T1000 (cell line): Measurements from ENCODE around the gene DDRGK1.

Source experiments
- DNase-seq: peaks from one replicate; lab custom pipeline; 2025; ENCODE audit warnings: mixed read lengths; lab: John Stamatoyannopoulos, UW

Gene DDRGK1

GRCh38 chr20:3204124-3204794 lies at the start of gene DDRGK1:
Gene DDRGK1, minus strand, starts transcription at chr20:3204682. Its CDS starts 55 bp downstream, at chr20:3204627.
- DNase-seq: peak; percentile 84

GRCh38 chr20:3251806-3252205 lies 47.3 kb upstream of the DDRGK1 start:
- DNase-seq: no peak

GRCh38 chr20:3250091-3250504 lies 45.6 kb upstream of the DDRGK1 start:
- no peak for DNase-seq

GRCh38 chr20:3248993-3249347 lies 44.5 kb upstream of the DDRGK1 start:
- DNase-seq: no peak

DNA sequence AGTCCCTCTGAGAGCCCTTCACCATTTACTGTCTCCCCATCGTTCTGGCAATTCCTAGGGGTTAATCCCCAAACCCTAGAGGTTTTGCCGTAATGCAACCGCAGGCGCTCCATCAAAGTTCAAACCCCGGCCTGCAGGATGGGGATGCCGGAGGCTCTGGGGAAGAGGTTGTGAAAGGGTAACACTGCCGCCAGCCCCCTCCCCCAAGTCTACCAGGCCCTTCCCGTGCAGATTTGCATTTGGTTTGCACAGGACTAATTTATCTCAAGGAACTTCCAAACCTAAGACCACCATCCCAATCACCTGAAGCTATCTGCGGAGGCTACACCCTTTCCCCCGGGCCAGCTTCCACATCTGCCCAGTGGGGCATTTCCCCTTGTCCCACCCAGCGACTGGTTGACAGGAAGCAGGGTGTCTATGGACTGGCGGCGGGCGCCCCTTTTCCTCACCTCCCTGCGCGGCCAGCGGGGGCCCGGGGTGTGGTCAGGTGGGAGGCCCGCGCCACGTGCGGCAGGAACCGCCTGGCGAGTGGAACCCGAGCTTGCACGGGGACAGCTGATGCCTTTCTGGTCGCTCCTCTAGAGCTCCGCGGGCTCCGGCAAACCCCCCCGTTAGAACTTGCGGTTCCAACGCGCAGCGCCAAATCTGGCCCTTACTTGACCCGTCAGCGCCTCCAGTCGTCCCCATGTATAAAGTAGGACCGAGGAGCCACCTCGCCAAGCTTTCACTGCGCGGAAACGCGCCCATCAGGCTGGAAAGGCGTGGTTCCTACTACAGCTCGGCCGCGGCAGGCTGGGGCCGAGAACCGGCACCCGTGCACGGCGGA lies 43.9 kb upstream of the DDRGK1 start:
- DNase-seq: no peak

DNA sequence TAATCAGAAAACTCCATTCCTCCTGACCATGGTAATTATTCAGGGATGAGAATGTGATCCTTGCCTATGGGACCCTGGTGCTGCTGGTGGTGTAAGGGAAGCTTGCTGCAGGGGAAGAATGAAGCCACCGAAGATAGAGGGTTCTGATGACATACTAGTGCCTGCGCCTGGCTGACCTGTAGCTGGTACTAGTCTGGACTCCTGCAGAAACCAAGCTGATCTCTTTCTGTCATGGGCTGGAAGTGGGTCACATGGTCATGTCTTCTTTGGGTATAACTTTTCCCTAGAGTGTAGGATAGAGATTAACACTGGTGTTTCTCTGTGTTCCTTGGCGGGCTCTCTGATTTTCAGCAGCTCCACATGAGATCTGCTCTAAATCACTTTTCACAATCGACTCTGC lies 43.2 kb upstream of the DDRGK1 start:
- no peak for DNase-seq

- DNase-seq: no peak
Observed at GRCh38 chr20:3246682-3247081, 42.2 kb upstream of the DDRGK1 start.

DNA sequence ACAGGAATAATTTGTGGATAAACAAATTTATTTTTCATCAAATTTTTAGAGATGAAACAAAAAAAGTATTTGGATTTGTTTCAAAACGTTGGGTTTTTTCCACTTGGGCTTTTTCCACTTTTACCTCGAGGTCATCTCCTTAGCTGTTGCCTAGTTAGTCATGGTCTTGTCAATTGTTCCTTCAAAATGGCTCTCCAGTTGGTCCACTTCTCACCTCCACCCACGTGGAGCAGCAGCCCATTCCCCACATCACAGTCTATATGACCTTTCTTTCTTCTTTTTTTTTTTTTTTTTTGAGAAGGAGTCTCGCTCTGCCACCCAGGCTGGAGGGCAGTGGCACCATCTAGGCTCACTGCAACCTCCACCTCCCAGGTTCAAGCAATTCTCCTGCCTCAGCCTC lies 41.2 kb upstream of the DDRGK1 start:
- no peak for DNase-seq

DNA sequence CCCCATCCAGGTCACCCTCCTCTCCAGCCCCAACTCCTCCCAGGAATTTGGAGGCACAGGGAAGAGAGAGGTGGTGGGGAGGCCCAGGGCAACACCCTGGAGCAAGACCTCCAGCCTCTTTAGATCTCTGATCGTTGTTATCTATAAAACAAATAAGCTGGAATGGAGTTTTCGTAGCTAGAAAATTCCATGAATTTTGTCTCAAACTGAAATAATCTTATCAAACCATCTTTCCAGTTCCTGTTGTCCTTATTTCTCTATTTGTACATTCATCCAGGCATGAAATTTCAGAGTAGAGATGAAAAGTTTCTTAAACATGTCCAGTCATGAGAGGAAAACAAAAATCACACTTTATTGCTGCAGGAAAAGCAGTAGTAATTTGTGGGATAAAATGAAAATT lies 40.7 kb upstream of the DDRGK1 start:
- DNase-seq: no peak

GRCh38 chr20:3244613-3245012 lies 40.1 kb upstream of the DDRGK1 start:
- DNase-seq: no peak

GRCh38 chr20:3243718-3244358 lies 39.4 kb upstream of the DDRGK1 start:
- no peak for DNase-seq

DNA sequence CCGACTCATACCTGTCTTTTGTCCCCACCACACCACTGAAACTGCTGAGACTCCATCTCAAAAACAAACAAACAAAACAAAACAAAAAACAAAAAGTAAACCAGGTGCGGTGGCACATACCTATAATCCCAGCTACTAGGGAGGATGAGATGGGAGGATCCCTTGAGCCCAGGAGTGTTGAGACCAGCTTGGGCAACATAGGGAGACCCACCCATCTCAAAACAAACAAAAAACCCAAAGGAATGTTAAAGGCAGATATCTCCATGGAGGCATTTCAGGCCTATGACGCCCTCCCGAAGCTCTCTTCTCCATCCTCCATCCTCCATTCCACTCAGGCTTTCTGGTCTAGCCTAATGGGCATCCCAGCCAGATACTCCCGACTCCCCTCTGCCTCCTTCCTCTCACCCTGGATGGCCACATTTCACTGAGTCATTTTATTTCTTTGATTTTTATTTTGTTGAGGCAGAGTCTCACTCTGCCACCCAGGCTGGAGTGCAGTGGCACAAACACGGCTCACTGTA lies 37.8 kb upstream of the DDRGK1 start:
- DNase-seq: no peak

DNA sequence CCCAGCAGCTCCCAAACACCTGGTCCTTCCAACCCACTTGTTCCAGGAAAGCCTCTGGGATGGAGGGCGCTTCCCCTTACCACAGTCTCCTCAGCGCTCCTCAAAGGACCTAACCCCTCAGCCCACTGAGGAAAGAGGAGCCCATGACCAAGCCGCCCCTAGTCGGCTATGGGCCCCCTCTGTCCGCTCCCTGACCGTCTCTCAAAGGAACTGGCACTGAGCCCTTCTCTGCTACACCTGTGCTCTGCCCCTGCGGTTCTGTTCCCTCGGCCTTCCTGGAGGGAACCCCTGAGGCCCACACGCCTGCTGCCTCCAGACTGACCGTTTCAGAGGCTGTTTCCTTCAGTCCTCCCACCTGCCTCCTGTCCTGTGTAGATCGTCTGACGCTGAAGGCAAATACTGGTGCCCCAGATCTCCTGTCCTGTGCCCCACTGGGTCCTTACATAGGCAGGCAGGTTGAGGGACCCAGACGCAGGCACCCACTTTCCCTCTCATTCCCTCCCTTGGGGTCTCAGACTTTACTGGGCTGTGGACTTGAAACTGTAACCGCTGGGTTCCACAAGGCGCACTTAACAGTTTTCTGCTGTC lies 36.4 kb upstream of the DDRGK1 start:
- no peak for DNase-seq

DNA sequence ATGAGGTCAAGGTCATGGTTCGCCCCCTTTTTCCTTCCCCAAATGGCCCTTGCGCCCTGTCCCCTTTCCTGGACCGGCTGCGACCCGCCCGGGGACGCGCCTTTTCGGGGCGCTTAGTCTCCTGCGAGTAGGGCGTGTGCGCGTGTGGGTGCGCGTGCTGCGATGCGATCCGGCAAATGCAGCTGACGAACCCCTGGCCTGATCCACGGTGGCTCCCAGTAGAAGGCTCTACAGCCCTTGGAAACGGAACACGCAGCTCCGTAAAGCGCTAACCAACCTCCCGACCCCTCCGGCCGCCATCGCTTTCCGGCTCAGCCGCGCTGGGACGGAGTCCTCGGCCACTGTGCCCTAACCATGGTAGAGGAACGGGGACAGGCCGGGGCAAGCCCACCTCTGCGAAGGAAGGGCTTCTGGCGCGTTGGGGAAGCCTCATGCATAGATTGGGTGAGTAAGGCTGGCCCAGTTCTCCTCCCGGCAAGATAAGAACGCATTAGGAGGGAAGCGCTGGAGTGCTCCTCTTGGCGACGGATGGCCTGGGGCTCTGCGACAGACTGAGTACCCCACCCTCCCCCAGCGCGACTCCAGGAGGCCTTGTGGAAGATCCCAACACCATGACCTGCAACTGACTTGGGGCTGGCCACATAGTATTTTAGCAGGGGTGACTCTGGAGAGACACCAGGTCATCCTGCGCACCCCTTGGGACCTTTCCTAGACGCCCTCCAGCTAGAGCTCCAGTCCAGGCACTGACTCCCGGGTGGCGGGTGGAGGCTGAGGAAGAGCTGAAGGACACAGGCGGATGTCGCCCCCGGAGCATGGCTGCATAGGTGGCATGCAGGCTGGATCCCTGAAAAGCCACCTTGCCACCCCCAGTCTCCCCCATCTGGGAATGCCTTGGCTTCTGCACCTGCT lies 35.6 kb upstream of the DDRGK1 start:
- DNase-seq: no peak

DNA sequence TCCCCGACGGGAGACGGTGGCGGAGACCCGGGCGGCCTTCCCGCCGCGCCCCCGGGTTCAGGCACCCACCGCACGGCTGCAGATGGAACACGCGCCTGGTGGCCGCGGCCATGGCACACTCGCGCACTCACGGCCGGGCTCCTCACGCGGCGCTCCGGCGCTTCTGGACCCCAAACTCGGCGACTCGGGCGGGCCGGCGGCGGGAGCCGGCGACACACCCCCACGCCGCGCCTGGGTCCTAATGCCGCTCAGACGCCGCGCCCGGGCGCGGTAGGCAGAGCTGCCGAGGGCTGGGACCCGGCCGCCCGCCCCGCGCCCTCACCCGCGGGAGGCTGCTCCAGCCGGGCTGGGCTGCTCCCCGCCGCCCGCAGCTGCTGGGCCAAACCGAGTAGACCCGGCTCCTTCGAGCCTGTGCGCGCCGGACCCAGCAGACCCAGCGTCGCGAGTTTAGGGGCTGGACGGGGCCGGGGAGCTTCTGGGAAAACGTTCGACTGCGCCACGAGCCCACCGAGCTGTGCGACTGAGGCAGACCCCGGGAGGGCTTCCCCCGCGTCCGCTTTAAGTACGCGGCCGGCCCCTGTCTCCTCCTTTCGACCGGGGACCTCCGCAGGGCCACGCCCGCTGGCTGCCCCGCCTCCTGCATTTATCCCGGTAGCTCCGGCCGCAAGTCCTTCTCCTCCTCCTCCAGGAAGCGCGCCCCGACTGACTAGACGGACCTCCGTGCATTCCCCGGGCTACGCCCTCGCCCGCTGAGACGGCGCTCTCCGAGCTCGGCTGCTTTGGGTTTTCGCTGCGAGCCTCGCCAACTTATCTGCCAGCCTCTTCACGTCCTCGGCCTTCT lies 34.8 kb upstream of the DDRGK1 start, which contains the start of gene SLC4A11:
Gene SLC4A11 (minus strand): TSS at position 165 of the 841 bp plus-strand sequence. CDS start 53 bp downstream, at position 112.
- peak; percentile 45 for DNase-seq

DNA sequence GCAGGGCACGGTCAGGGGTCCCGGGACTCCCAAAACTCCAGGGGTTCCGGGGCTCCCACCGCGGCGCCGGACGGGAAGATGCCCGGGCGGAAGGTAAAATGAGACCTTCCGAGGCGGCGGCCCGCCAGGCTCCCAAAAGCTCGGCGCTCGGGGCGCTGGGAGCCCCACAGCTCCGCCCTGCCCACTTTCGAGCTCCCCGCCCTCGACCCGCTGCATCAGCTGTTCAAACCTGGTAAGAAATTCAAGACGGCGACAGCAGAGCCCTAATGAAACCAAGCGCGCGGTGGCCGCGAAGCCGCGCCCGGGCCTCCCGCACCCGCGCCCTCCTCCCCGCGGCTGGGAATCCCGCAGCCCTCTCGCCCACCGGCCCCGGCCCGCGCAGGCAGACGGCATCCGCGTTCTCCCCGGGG lies 34.1 kb upstream of the DDRGK1 start:
- DNase-seq: no peak

DNA sequence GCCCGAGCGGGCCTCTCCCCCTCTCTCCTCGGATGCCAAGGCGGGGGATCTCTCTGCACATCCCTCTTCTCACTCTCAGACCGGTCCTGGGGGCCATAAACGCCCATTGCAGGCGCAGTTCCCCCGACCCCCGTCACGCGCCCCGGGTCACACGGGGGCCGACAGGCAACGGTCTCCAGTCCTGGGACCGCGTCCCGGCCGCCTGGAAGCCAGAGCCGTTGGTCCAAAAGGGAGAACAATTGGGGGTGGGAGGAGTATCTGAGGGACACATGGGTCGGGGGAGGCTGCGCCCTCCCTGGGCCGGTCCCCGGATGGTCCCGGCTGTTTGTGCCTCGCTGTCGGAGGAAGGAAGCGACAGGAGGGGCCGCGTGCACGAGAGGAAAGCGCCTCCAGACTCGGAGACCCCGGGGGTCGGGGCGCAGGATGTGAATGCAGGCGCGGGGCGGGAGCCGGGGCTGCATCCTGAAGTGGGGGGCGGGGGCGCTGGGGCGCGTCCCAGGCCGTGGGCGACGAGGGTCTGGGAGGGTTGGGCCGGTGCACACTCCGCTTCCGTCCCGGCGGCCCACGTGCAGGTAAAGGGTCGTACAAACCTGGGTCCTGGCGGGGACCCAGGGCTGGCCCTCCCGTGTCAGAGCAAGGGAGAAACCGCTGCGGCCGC lies 33.6 kb upstream of the DDRGK1 start:
- no peak for DNase-seq

GRCh38 chr20:3237011-3237957 lies 32.8 kb upstream of the DDRGK1 start:
- no peak for DNase-seq
